ENCODE results near the gene TFB1M.
"Not testable (repeated sequence)": the region's sequence is repeated elsewhere in the genome, so short reads cannot be mapped to it uniquely, and the experiment has no call there.

Gene TFB1M

GRCh38 chr6:155234167-155234566 lies 80.1 kb downstream of the TFB1M start:
- DNase-seq, result no peak

GRCh38 chr6:155232848-155233247 lies 81.4 kb downstream of the TFB1M start:
- DNase-seq, result no peak

- DNase-seq, result not testable (repeated sequence)
These were observed 83.3 kb downstream of the TFB1M start for GRCh38 chr6:155230975-155231374.

GRCh38 chr6:155228546-155229166 lies 85.6 kb downstream of the TFB1M start:
- DNase-seq, result no peak

GRCh38 chr6:155227046-155227445 lies 87.2 kb downstream of the TFB1M start:
- DNase-seq, result no peak

GRCh38 chr6:155224618-155225017 lies 89.7 kb downstream of the TFB1M start:
- no peak for DNase-seq

- peak; percentile 63 for DNase-seq
These were observed 90.4 kb downstream of the TFB1M start for GRCh38 chr6:155223646-155224451.

GRCh38 chr6:155222506-155222905 lies 91.8 kb downstream of the TFB1M start:
- no peak for DNase-seq

- DNase-seq, result no peak
These were observed 93.2 kb downstream of the TFB1M start for GRCh38 chr6:155221086-155221485.

GRCh38 chr6:155219858-155220301 lies 94.4 kb downstream of the TFB1M start:
- no peak for DNase-seq

GRCh38 chr6:155219299-155219698 lies 95.0 kb downstream of the TFB1M start:
- DNase-seq, result no peak

GRCh38 chr6:155218711-155219110 lies 95.6 kb downstream of the TFB1M start:
- DNase-seq, result not testable (repeated sequence)

GRCh38 chr6:155216312-155217046 lies 97.8 kb downstream of the TFB1M start:
- no peak for DNase-seq

- DNase-seq, result no peak
These were observed 98.4 kb downstream of the TFB1M start for GRCh38 chr6:155215906-155216305.

GRCh38 chr6:155213611-155214372 lies 100.5 kb downstream of the TFB1M start:
- no peak for DNase-seq

GRCh38 chr6:155212616-155213380 lies 101.5 kb downstream of the TFB1M start:
- no peak for DNase-seq

GRCh38 chr6:155212106-155212505 lies 102.2 kb downstream of the TFB1M start:
- DNase-seq, result no peak

GRCh38 chr6:155207223-155207622 lies 107.1 kb downstream of the TFB1M start:
- no peak for DNase-seq
